ENCODE data around the gene HECTD4. TPM values are rescaled to one million over a fixed set of nuclear protein-coding genes. Genes with fewer than 3 reads are reported as not detected.

HECTD4 gene
- total and polyA plus RNA-seq, 9 of the 15 experiments (the other 6 are each of a cell fraction or from before 2014, with no cell fraction given) = 3.5 to 33.3 (median 13.5) TPM

DNA sequence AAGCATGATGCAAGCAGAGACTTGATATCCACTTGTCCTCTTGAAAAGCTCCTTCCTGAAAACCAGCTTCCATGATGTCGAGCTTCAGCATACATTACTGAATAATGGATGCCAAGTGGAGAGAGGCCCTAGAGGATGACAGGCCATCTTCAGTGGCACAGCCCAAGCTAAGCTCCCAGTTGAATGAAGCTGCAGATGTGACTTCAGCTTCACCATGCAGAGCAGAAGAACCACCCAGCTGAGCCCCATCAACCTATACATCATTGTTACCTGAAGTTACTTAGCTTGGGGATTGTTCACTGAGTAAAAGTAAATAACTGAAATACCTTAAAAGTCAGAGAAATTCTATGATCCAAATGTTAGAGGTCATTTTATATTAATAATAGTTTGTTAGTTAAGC, 93.6 kb downstream of the HECTD4 start:
- H3K4me2 ChIP-seq (ENCODE audit: insufficient read depth, low read length) = no peak overlapping the region
- ChIA-PET CTCF (ENCODE audit: low intra/inter-chr PET ratio) (no interaction called here), POLR2A (interaction anchor here (0.9 to 1.2 kb wide), 2 partner anchors 9 to 13 kb away, joined by 3 to 4 read pairs; no protein-coding TSS in a partner anchor)
- WGBS (ENCODE audit: insufficient coverage, low coverage, missing lambda C conversion rate) = 90% methylated on average over 1 of the region's 1 CpG
- H3K9ac ChIP-seq (ENCODE audit: insufficient read depth in 1 of 2, low read depth in 2 of 2, low read length in 2 of 2) = no peak overlapping the region
- H3K79me2 ChIP-seq (ENCODE audit: control insufficient read depth, insufficient read depth, low read length) = no peaks in the 10 kb centered on the region
- H2AFZ ChIP-seq (ENCODE audit: low read depth, low read length) = no peak overlapping the region
- no peaks in the 10 kb centered on the region for H3K9me3 ChIP-seq (replicated peaks; ENCODE audit: control insufficient read depth, insufficient read depth, low read depth, low read length)
- H3K9me1 ChIP-seq (ENCODE audit: control insufficient read depth, insufficient read depth, low read length) = no peaks in the 10 kb centered on the region
- peaks cover 2 to 9% of the 10 kb centered on the region in 2 experiments; a peak in 3 of 5 replicates for H3K4me1 ChIP-seq (replicated peaks in 1 of 2; ENCODE audit: control insufficient read depth in 2 of 2, insufficient read depth in 2 of 2, low read length in 2 of 2)
- no TSS peak for BruUV-seq (replicated peaks)
- H3K27ac ChIP-seq (ENCODE audit: extremely low read depth, low read depth, low read length) = no peak overlapping the region
- intact Hi-C loops (cut with micrococcal nuclease) = no loop called here
- ATAC-seq (no peak), FAIRE-seq (no peak), DNase-seq (ENCODE audit: extremely low read depth in 1 of 4, low spot score in 3 of 4) (no peak)
- no peaks in the 10 kb centered on the region for H3K36me3 ChIP-seq (ENCODE audit: control insufficient read depth, insufficient read depth, low read length)
- no peaks in the 10 kb centered on the region for H4K20me1 ChIP-seq (replicated peaks; ENCODE audit: control insufficient read depth, insufficient read depth, low read length)
- no peak overlapping the region for H3K4me3 ChIP-seq
- H3K27me3 ChIP-seq (ENCODE audit: control insufficient read depth in 2 of 2, insufficient read depth in 2 of 2, low read length in 2 of 2) = no peaks in the 10 kb centered on the region
- in situ Hi-C loops (cut with MboI) = no loop called here
- TF ChIP-seq, protein P1, sequence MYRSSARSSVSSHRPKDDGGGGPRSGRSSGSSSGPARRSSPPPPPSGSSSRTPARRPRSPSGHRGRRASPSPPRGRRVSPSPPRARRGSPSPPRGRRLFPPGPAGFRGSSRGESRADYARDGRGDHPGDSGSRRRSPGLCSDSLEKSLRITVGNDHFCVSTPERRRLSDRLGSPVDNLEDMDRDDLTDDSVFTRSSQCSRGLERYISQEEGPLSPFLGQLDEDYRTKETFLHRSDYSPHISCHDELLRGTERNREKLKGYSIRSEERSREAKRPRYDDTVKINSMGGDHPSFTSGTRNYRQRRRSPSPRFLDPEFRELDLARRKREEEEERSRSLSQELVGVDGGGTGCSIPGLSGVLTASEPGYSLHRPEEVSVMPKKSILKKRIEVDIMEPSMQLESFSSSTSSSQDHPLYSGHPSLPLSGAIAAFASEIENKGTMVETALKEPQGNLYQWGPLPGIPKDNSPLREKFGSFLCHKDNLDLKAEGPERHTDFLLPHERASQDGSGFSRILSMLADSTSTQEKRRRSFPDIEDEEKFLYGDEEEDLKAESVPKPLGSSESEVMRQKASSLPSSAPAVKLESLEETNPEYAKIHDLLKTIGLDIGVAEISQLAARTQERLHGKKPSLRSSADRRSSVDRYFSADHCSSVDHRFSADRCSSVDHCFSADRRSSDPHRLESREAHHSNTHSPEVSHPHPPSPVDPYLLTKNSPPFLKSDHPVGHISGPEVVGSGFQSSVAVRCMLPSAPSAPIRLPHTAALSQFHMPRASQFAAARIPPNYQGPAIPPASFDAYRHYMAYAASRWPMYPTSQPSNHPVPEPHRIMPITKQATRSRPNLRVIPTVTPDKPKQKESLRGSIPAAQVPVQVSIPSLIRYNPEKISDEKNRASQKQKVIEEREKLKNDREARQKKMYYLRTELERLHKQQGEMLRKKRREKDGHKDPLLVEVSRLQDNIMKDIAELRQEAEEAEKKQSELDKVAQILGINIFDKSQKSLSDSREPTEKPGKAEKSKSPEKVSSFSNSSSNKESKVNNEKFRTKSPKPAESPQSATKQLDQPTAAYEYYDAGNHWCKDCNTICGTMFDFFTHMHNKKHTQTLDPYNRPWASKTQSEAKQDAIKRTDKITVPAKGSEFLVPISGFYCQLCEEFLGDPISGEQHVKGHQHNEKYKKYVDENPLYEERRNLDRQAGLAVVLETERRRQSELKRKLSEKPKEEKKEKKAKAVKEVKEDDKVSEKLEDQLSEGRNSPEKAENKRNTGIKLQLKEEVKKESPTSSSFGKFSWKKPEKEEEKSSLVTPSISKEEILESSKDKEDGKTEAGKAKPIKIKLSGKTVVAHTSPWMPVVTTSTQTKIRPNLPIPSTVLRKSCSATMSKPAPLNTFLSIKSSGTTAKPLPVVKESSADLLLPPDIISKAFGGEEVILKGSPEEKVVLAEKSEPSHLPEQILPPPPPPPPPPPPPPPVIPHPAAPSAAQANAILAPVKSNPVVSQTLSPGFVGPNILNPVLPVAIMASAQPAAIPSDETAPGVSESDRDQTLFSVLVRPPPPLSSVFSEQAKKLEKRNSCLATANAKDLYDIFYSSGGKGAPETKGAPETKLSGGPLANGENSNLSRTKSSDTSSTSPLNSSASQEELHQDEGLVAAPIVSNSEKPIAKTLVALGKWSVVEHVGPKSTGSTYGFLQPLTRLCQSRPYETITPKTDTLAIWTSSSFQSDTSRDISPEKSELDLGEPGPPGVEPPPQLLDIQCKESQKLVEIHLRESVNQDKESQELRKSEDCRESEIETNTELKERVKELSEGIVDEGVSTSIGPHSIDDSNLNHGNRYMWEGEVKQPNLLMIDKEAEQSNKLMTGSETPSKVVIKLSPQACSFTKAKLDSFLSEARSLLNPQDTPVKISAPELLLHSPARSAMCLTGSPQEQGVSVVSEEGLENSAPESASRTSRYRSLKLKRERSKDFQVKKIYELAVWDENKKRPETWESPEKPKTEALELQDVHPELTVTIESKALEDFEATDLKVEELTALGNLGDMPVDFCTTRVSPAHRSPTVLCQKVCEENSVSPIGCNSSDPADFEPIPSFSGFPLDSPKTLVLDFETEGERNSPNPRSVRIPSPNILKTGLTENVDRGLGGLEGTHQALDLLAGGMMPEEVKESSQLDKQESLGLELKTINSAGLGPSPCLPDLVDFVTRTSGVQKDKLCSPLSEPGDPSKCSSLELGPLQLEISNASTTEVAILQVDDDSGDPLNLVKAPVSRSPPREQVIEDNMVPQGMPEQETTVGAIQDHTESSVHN (IDR thresholded peaks at IDR 0.05; ENCODE audit: borderline replicate concordance in 1 of 2, low read depth in 1 of 2) = no peak
- TF ChIP-seq ELF1 (tag; IDR thresholded peaks at IDR 0.05) (no peak), NCOA4 (IDR thresholded peaks at IDR 0.05; ENCODE audit: partially characterized antibody) (no peak), ZNF316 (IDR thresholded peaks at IDR 0.05) (no peak)
- TF ChIP-seq, protein P2, sequence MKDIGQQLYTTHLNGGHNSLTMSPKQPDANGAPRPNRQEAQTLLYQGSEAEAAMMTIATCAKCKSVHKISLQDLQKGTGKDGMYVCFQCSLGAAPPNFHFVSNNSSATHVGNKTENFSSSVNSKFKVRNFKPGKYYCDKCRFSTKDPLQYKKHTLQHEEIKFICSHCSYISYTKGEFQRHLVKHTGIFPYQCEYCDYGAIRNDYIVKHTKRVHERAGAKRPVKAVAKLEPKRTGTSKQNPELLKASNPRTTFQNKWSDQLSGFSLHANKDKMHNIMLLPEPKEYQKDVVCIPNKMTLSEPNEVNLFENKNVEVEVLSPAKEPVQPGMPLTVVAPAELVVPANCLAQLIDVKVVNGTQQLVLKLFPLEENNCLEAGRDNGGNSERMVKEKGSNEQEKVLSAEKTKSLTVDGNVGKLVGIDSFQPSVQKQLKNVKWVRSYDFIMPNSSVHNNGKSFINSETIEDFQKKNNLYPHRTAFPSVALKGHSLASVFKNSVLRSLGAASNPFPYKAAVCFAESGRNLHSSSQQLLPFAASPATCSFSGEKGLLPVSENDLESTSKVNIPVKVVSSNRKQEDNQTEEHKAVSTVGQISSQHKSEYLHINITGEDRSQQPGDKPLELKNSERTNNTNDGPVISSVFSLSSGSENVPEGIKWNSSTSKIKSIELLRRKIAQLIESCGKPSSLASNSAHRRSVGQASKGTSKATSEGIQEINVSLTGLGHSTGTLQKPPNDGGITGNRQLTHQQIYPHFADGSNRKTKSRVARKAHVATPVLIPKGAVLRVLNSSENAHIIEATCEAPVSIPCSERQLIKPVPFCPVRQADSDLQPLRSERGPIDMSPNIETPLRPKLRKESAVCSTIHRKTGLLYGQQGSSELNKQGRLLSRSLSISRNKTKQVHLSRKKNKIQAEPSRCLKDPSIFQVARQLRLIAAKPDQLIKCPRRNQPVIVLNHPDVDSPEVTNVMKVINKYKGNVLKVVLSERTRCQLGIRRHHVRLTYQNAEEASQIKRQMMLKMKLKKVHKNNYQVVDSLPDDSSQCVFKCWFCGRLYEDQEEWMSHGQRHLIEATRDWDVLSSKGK (CRISPR knock-in tag; IDR thresholded peaks at IDR 0.05) = no peak

Measured in K562 (cell line).